ENCODE measurements around the gene KREMEN1.
"Not testable (repeated sequence)": the region's sequence is repeated elsewhere in the genome, so short reads cannot be mapped to it uniquely, and the experiment has no call there.

The KREMEN1 gene

GRCh38 chr22:29030618-29031226 lies 42.1 kb upstream of the KREMEN1 start:
- no peak for TF ChIP-seq CTCF (IDR thresholded peaks at IDR 0.05; ENCODE audit: insufficient read depth, low read depth, low read length, missing control alignments)
- H3K4me3 ChIP-seq (ENCODE audit: low read depth, low read length), result peak overlapping the region; percentile 7; the same call in 1 of the 2 replicates
- DNase-seq (ENCODE audit: low read depth), result no peak

- no peak for TF ChIP-seq CTCF (IDR thresholded peaks at IDR 0.05; ENCODE audit: insufficient read depth, low read depth, low read length, missing control alignments)
- no peak for DNase-seq (ENCODE audit: low read depth)
- H3K4me3 ChIP-seq (ENCODE audit: low read depth, low read length), result no peak overlapping the region
These were observed 41.4 kb upstream of the KREMEN1 start for GRCh38 chr22:29031227-29032011.

GRCh38 chr22:29032014-29032475 lies 40.8 kb upstream of the KREMEN1 start:
- H3K4me3 ChIP-seq (ENCODE audit: low read depth, low read length), result no peak overlapping the region
- no peak for DNase-seq (ENCODE audit: low read depth)
- TF ChIP-seq CTCF (IDR thresholded peaks at IDR 0.05; ENCODE audit: insufficient read depth, low read depth, low read length, missing control alignments), result no peak

- no peak for TF ChIP-seq CTCF (IDR thresholded peaks at IDR 0.05; ENCODE audit: insufficient read depth, low read depth, low read length, missing control alignments)
- DNase-seq (ENCODE audit: low read depth), result no peak
- H3K4me3 ChIP-seq (ENCODE audit: low read depth, low read length), result no peak overlapping the region
These were observed 40.3 kb upstream of the KREMEN1 start for GRCh38 chr22:29032584-29032983.

- no peak for TF ChIP-seq CTCF (IDR thresholded peaks at IDR 0.05; ENCODE audit: insufficient read depth, low read depth, low read length, missing control alignments)
- no peak for DNase-seq (ENCODE audit: low read depth)
These were observed 35.4 kb upstream of the KREMEN1 start for GRCh38 chr22:29037340-29037932.

GRCh38 chr22:29039148-29039547 lies 33.7 kb upstream of the KREMEN1 start:
- no peak for DNase-seq (ENCODE audit: low read depth)
- H3K4me3 ChIP-seq (ENCODE audit: low read depth, low read length), result no peak overlapping the region
- no peak for TF ChIP-seq CTCF (IDR thresholded peaks at IDR 0.05; ENCODE audit: insufficient read depth, low read depth, low read length, missing control alignments)

More at GRCh38 chr22:29037340-29037932, 35.4 kb upstream of the KREMEN1 start:
- H3K4me3 ChIP-seq (ENCODE audit: low read depth, low read length), result no peak overlapping the region

GRCh38 chr22:29039684-29040083 lies 33.2 kb upstream of the KREMEN1 start:
- H3K4me3 ChIP-seq (ENCODE audit: low read depth, low read length); DNase-seq (ENCODE audit: low read depth): not testable (repeated sequence)
